ENCODE measurements around the gene GNAZ.

GRCh38 chr22:23151827-23152226, 81.5 kb downstream of the GNAZ start:
- TF ChIP-seq, protein P1, sequence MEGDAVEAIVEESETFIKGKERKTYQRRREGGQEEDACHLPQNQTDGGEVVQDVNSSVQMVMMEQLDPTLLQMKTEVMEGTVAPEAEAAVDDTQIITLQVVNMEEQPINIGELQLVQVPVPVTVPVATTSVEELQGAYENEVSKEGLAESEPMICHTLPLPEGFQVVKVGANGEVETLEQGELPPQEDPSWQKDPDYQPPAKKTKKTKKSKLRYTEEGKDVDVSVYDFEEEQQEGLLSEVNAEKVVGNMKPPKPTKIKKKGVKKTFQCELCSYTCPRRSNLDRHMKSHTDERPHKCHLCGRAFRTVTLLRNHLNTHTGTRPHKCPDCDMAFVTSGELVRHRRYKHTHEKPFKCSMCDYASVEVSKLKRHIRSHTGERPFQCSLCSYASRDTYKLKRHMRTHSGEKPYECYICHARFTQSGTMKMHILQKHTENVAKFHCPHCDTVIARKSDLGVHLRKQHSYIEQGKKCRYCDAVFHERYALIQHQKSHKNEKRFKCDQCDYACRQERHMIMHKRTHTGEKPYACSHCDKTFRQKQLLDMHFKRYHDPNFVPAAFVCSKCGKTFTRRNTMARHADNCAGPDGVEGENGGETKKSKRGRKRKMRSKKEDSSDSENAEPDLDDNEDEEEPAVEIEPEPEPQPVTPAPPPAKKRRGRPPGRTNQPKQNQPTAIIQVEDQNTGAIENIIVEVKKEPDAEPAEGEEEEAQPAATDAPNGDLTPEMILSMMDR (conservative IDR thresholded peaks at IDR 0.05): no peak
- TF ChIP-seq EZH2 (IDR thresholded peaks at IDR 0.05; ENCODE audit: low read depth): no peak
